ENCODE measurements around the gene SIGLEC15. TPM values are rescaled to one million over a fixed set of nuclear protein-coding genes. Genes with fewer than 3 reads are reported as not detected.
A peak's percentile ranks its signal among the peaks of the same experiment; 100 is the strongest.
"Not testable (repeated sequence)": the region's sequence is repeated elsewhere in the genome, so short reads cannot be mapped to it uniquely, and the experiment has no call there.

SIGLEC15 gene
- total and polyA plus RNA-seq, 12 donors: 0.09 to 4.2 (median 0.31) TPM; not detected in 2

- no peaks in the 10 kb centered on the region for H3K4me1 ChIP-seq (replicated peaks in 1 of 2)
- TF ChIP-seq POLR2A (IDR thresholded peaks at IDR 0.05) (no peak), CTCF (IDR thresholded peaks at IDR 0.05) (no peak)
- intact Hi-C loops (cut with DNase I): no loop called here
- WGBS, 4 donors: 95 to 100% (median 100%) methylated on average over 1 of the region's 1 CpG; no CpG with 5 or more reads in 1 of the 4 donors
- no peaks in the 10 kb centered on the region for H3K36me3 ChIP-seq (replicated peaks in 1 of 2)
- H3K4me3 ChIP-seq: no peak overlapping the region
- H3K9me3 ChIP-seq (replicated peaks in 1 of 3): no peaks in the 10 kb centered on the region
- H3K27ac ChIP-seq: no peak overlapping the region
- DNase-seq: no peak
- no peaks in the 10 kb centered on the region for H3K27me3 ChIP-seq
These were observed 24.0 kb upstream of the SIGLEC15 start for GRCh38 chr18:45801416-45802004.

- 50 to 79% (median 64%) methylated on average over 2 of the region's 2 CpGs for WGBS, 4 donors
- H3K27ac ChIP-seq: no peak overlapping the region
- no peaks in the 10 kb centered on the region for H3K4me1 ChIP-seq (replicated peaks in 1 of 2)
- no peaks in the 10 kb centered on the region for H3K9me3 ChIP-seq (replicated peaks in 1 of 3)
- H3K36me3 ChIP-seq (replicated peaks in 1 of 2): no peaks in the 10 kb centered on the region
- no peak for DNase-seq
- no peak overlapping the region for H3K4me3 ChIP-seq
- intact Hi-C loops (cut with DNase I): no loop called here
- no peaks in the 10 kb centered on the region for H3K27me3 ChIP-seq
- no peak for TF ChIP-seq CTCF (IDR thresholded peaks at IDR 0.05)
- no peak for TF ChIP-seq POLR2A (IDR thresholded peaks at IDR 0.05)
These were observed 22.5 kb upstream of the SIGLEC15 start for GRCh38 chr18:45802814-45803492.

GRCh38 chr18:45805551-45805950 lies 19.9 kb upstream of the SIGLEC15 start:
- Histone ChIP-seq H3K27me3 (no peaks in the 10 kb centered on the region), H3K36me3 (replicated peaks in 1 of 2) (no peaks in the 10 kb centered on the region), H3K27ac (no peak overlapping the region), H3K4me1 (replicated peaks in 1 of 2) (no peaks in the 10 kb centered on the region), H3K9me3 (replicated peaks in 1 of 3) (no peaks in the 10 kb centered on the region), H3K4me3 (no peak overlapping the region)
- intact Hi-C loops (cut with DNase I): no loop called here
- no peak for TF ChIP-seq CTCF (IDR thresholded peaks at IDR 0.05)
- no peak for TF ChIP-seq POLR2A (IDR thresholded peaks at IDR 0.05)
- DNase-seq: no peak

GRCh38 chr18:45806226-45806625 lies 19.2 kb upstream of the SIGLEC15 start:
- no peaks in the 10 kb centered on the region for H3K27me3 ChIP-seq
- H3K27ac ChIP-seq: no peak overlapping the region
- no peaks in the 10 kb centered on the region for H3K9me3 ChIP-seq (replicated peaks in 1 of 3)
- no peaks in the 10 kb centered on the region for H3K36me3 ChIP-seq (replicated peaks in 1 of 2)
- 51 to 65% (median 58%) methylated on average over 2 of the region's 2 CpGs for WGBS, 4 donors
- intact Hi-C loops (cut with DNase I): no loop called here
- H3K4me1 ChIP-seq (replicated peaks in 1 of 2): no peaks in the 10 kb centered on the region
- TF ChIP-seq CTCF (IDR thresholded peaks at IDR 0.05) (no peak), POLR2A (IDR thresholded peaks at IDR 0.05) (no peak)
- H3K4me3 ChIP-seq: no peak overlapping the region
- no peak for DNase-seq

- DNase-seq: peak in 1 of 7 donors; percentile 19
- H3K27ac ChIP-seq; H3K9me3 ChIP-seq (replicated peaks in 1 of 3); H3K27me3 ChIP-seq; H3K4me1 ChIP-seq (replicated peaks in 1 of 2); intact Hi-C loops (cut with DNase I); H3K36me3 ChIP-seq (replicated peaks in 1 of 2); H3K4me3 ChIP-seq: not testable (repeated sequence)
- WGBS, 4 donors: 22 to 47% (median 39%) methylated on average over 2 of the region's 2 CpGs
These were observed 18.3 kb upstream of the SIGLEC15 start for GRCh38 chr18:45807144-45807543.

GRCh38 chr18:45814733-45815132 lies 10.7 kb upstream of the SIGLEC15 start:
- intact Hi-C loops (cut with DNase I); H3K4me1 ChIP-seq (replicated peaks in 1 of 2); H3K27ac ChIP-seq; H3K4me3 ChIP-seq; H3K27me3 ChIP-seq; H3K36me3 ChIP-seq (replicated peaks in 1 of 2); H3K9me3 ChIP-seq (replicated peaks in 1 of 3); DNase-seq: not testable (repeated sequence)
